GM03348 (cell line): ENCODE data around the gene R3HDM4.
A peak's percentile ranks its signal among the peaks of the same experiment; 100 is the strongest.
"Not testable (repeated sequence)": the region's sequence is repeated elsewhere in the genome, so short reads cannot be mapped to it uniquely, and the experiment has no call there.

Experiments
- DNase-seq: peaks from one replicate; pipeline ENCODE4 v3.0.0; 2012; ENCODE audit warnings: low spot score

R3HDM4 gene

DNA sequence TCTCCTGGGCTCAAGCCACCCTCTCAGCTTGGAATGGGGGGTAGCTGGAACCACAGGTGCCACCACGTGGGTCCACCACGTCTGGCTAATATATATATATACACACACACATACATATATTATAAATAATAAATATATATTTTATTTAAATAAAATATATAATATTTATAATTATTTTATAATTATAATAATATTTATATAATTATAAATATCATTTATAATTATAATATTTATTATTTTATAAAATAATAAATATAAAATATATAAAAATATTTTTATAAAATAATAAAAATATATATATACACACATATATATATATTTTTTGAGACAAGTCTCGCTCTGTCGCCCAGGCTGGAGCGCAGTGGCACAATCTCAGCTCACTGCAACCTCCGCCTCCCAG is 58.5 kb downstream of the R3HDM4 start:
- no peak for DNase-seq

DNA sequence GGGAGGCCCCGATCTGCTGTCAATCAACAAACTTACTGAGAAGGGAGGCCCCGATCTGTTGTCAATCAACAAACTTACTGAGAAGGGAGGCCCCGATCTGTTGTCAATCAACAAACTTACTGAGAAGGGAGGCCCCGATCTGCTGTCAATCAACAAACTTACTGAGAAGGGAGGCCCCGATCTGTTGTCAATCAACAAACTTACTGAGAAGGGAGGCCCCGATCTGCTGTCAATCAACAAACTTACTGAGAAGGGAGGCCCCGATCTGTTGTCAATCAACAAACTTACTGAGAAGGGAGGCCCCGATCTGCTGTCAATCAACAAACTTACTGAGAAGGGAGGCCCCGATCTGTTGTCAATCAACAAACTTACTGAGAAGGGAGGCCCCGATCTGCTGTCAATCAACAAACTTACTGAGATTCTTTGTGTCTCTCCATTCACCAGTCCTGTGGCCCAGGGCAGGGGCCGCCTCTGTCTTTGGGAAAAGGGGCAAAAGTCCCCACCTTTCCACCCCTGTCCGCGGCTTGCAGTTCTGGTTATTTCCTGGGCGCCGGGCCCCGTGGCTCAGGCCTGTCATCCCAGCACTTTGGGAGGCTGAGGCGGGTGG is 59.3 kb downstream of the R3HDM4 start:
- not testable (repeated sequence) for DNase-seq

DNA sequence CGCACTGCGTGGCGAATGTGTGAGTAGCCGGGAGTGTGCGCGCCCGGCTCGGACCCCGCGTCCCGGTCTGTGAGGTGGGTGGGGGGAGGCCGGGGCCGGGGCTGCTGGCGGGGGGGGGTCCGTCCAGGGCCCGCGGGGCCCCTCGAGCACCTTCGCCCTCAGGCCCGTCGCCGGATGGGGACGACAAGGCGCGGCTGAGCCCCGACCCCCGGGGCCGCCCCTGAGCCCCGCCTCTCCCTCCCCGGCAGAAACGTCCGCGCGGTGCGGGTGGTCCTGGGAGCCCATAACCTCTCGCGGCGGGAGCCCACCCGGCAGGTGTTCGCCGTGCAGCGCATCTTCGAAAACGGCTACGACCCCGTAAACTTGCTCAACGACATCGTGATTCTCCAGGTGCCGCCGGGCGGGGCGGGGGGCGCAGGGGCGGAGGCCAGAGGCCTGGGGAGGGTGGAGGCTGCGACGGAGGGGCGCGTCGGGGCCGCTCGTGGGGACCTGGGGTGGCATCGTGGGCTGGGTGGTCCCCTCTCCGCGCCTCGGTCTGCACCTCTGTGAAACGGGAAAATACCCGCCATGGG is 59.9 kb downstream of the R3HDM4 start:
- DNase-seq: no peak

DNA sequence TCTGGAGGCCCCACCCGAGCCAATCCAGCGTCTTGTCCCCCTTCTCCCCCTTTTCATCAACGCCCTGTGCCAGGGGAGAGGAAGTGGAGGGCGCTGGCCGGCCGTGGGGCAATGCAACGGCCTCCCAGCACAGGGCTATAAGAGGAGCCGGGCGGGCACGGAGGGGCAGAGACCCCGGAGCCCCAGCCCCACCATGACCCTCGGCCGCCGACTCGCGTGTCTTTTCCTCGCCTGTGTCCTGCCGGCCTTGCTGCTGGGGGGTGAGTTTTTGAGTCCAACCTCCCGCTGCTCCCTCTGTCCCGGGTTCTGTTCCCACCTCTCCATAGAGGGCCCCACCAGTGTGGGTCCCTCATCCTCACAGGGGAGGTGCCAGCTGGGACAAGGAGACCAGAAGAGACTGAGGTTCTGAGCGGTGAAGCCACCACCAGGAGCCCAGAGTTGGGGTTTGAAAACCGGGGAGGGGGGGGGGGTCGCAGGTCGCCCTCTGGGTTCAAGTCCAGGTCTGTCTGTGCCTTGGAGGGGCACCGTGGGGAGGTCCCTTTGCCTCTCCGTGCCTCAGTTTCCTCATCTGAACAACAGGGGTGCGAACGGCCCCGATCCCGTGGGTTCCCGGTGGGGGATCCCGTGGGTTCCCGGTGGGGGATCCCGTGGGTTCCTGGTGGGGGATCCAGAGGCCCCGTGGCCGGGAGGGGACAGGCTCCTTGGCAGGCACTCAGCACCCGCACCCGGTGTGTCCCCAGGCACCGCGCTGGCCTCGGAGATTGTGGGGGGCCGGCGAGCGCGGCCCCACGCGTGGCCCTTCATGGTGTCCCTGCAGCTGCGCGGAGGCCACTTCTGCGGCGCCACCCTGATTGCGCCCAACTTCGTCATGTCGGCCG is 60.6 kb downstream of the R3HDM4 start, which contains the start of gene ELANE:
ELANE (plus strand) TSS at position 168 of the 878 bp plus-strand sequence; CDS start at position 194, 26 bp downstream.
- DNase-seq: no peak

DNA sequence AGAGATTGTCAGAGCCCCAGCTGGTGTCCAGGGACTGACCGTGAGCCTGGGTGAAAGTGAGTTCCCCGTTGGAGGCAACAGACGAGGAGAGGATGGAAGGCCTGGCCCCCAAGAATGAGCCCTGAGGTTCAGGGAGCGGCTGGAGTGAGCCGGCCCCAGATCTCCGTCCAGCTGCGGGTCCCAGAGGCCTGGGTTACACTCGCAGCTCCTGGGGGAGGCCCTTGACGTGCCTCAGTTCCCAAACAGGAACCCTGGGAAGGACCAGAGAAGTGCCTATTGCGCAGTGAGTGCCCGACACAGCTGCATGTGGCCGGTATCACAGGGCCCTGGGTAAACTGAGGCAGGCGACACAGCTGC is 62.1 kb downstream of the R3HDM4 start:
- DNase-seq: no peak

DNA sequence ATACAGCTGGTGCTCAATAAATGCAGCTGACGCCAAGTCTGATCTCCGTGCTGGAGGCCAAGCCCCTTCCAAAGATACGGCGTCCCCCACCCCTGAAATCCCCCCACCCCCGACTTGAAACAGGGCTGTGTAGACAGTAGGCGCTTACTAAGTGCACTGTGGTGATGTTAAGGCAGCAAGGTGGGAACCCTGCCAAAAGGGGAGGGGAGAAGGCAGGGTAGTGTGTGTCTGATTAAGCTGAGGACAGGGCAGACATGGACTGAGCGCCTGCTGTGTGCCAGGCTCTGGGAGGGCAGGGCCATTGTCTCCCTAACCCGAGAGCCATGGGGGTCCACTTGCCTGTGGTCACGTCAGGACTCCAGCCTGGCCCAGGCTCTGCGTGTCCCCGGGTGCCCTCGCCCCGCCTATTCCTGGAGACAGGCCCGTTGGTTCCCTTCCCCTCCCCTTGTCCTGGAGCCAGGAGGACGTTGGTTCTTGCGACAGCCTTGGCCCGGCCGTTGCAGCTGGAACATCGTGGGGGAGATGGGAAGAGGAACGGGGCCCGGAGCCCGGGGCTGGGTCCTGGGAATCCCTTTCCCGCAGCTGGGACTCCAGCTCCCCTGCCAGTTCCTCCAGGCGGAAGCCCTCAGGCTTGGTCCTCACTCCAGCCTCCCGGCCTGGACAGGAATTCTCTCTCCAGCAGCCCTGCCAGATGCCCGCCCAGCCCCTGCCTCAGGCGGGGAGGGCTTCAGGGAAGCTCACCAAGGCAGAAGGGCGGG is 62.6 kb downstream of the R3HDM4 start:
- DNase-seq: peak; percentile 92

DNA sequence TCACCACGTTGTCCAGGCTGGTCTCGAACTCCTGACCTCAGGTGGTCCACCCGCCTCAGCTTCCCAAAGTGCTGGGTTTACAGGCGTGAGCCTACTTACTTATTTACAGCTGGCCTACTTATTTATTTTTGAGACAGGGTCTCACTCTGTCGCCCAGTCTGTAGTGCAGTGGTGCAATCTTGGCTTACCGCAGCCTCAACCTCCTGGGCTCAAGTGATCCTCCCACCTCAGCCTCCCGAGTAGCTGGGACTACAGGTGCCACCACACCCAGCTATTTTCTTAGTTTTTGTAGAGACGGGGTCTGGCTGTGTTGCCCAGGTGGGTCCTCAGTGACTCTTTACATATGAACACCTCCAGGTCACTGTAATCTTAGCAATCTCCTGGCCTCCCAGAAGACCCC is 63.8 kb downstream of the R3HDM4 start:
- DNase-seq: not testable (repeated sequence)

DNA sequence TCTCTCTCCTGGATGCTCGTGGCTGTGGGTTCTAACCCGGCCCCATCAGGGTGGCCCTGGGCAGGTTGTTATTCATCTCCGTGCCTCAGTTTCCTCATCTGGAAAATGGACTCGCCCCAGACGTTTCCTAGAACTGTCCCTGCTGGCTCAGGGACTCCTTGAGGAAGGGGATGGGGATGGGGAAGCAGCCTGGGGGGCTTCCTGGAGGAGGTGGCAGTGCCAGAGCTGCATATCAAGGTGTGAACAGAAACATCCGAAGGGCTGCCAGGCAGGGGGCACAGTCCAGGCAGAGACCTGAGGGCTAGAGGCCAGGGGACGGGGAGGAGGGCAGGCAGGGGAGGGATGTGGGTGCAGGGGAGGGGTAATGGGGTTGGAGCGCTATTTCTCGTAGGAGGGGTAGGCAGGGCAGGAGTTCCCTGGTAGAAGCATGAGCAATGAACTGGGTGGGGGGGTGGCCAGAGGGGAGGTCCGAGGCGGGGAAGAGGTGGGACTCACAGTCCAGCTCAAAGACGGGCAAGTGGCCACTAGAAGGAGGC is 64.6 kb downstream of the R3HDM4 start:
- no peak for DNase-seq
